Adipocyte (in vitro differentiated cells): ENCODE results near the gene PCDHA2.
"Not testable (repeated sequence)": the region's sequence is repeated elsewhere in the genome, so short reads cannot be mapped to it uniquely, and the experiment has no call there.

Experiments used
- DNase-seq: peaks from one replicate; pipeline ENCODE4 v3.0.0-alpha.2; 2015; ENCODE audit warnings: low read depth
- H3K27me3 ChIP-seq: replicated peaks from 2 replicates; pipeline ENCODE4 v1.7.0; 2013; ENCODE audit warnings: mild to moderate bottlenecking, low read length, moderate library complexity; ENCODE audit not compliant: control insufficient read depth, insufficient read depth
- H3K36me3 ChIP-seq: 2 replicates; pipeline ENCODE4 v1.7.0; 2013; ENCODE audit warnings: low read length, mild to moderate bottlenecking, moderate library complexity; ENCODE audit not compliant: control insufficient read depth, insufficient read depth, severe bottlenecking
- H3K4me1 ChIP-seq: 2 replicates; pipeline ENCODE4 v1.7.0; 2013; ENCODE audit warnings: mild to moderate bottlenecking, low read length, moderate library complexity; ENCODE audit not compliant: control insufficient read depth, insufficient read depth
- H3K4me3 ChIP-seq: 2 replicates; pipeline ENCODE4 v1.7.0; 2013; ENCODE audit warnings: mild to moderate bottlenecking, low read length, moderate library complexity
- H3K9ac ChIP-seq: 2 replicates; pipeline ENCODE4 v1.7.0; 2013; ENCODE audit warnings: mild to moderate bottlenecking, low read length, moderate library complexity
- H3K9me3 ChIP-seq: 2 replicates; pipeline ENCODE4 v1.7.0; 2013; ENCODE audit warnings: mild to moderate bottlenecking, low read length, moderate library complexity; ENCODE audit not compliant: control insufficient read depth

The PCDHA2 gene

DNA sequence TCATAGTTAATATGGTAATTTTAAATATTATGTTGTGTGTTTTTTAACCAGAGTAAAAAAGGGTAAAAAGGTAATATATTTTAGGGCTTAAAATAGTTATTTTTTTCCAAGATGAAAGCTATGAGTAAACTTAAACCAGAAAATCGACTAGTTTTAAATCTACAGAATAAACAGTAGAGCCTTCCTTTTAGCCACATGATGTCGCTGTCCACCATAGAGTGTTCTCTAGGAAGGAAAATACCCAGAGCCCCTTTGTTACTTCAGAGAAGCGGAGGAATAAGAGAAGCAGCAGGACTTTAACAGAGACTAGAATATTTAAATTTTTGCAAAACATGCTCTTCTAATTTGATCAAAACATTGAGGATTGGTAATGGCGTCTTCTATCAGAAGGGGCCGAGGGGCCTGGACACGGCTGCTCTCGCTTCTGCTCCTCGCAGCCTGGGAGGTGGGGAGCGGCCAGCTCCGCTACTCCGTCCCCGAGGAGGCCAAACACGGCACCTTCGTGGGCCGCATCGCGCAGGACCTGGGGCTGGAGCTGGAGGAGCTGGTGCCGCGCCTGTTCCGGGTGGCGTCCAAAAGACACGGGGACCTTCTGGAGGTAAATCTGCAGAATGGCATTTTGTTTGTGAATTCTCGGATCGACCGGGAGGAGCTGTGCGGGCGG, at the start of gene PCDHA2:
TSS of gene PCDHA2 (plus strand) at position 258 of the 664 bp plus-strand sequence.
- Histone ChIP-seq H3K4me1 (no peaks in the 10 kb centered on the region), H3K9ac (no peak within 1 kb of the TSS), H3K4me3 (no peak within 1 kb of the TSS), H3K36me3 (no peaks in the 10 kb centered on the region), H3K9me3 (peaks cover 60% of the 10 kb centered on the region), H3K27me3 (no peaks in the 10 kb centered on the region)
- peak; percentile 40 for DNase-seq

DNA sequence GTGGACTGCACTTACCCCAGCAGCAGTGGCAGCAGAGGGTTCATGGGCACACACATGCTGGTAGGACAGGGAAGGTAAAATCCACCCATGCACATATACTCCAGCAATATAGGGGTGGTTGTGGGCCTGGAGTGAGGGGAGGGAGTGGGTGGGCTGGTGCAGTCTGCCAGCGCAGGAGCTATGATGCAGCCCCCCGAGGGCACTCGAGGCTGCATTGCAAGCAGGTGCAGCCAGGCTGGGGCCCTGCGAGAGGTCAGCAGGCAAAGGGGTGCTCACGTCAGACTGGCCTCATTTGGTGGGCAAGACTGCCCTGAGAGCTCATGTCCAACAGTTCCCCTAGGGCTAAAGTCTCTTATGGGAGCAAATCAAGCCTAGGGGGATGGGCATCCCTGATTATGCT, 41.1 kb upstream of the PCDHA2 start:
- no peaks in the 10 kb centered on the region for H3K27me3 ChIP-seq
- no peak for DNase-seq
- no peaks in the 10 kb centered on the region for H3K36me3 ChIP-seq
- H3K4me1 ChIP-seq, result no peaks in the 10 kb centered on the region
- H3K4me3 ChIP-seq, result no peak overlapping the region
- H3K9me3 ChIP-seq, result peaks cover 71% of the 10 kb centered on the region
- H3K9ac ChIP-seq, result no peak overlapping the region

DNA sequence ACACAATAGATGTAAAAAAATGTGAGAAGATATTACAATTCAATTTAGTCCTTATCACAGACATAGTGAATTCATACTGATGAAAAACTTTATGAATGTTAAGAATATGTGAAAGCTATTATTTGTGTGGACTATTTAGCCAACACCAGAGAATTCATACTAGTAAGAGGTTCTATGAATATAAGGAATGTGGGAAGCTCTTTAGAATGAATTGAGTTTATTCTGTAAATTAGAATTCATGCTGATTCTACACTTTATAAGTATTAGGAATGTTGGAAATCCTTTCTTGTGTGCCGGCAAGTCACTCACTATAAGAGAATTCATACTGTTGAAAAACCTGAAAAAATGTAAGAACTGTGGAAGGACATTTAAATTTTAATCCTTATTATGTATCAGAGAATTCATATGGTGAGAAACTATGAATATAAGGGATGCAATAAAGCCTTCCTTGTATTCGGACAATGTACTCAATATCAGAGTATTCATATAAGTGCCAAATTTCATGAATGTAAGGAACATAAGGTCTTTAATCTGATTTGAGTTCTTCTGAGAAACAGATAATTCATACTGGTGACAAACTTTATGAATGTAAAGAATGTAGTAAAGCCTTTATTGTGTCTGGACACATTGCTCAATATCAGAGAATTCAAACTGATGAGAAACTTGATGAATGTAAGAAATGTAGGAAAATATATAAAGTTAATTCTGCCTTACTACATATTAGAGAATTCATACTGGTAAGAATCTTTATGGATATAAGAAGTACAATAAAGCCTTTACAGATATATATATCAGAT, 30.3 kb upstream of the PCDHA2 start:
- DNase-seq, result no peak
- Histone ChIP-seq H3K36me3 (no peaks in the 10 kb centered on the region), H3K9me3 (peaks cover 83% of the 10 kb centered on the region)

DNA sequence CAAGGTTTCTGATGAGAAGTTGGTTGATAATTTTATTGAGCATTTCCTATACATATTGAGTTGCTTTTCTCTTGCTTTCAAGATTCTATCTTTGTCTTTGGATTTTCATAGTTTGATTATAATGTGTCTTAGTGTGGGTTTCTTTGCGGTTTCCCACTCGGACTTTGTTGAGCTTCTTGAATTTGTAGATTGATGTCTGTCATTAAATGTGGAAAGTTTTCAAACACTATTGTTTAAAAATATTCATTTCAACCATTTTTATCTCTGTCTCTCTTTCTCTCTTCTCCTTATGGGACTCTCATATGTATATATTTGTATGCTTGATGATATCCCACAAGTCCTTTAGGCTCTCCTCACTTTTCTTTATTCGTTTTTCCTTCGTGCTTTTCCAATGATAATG, 27.2 kb upstream of the PCDHA2 start:
- Histone ChIP-seq H3K4me1 (no peaks in the 10 kb centered on the region), H3K4me3 (peak overlapping the region; percentile 52), H3K9ac (no peak overlapping the region), H3K36me3 (no peaks in the 10 kb centered on the region), H3K9me3 (peaks cover 98% of the 10 kb centered on the region), H3K27me3 (no peaks in the 10 kb centered on the region)
- DNase-seq, result no peak

More for the DNA sequence above, 30.3 kb upstream of the PCDHA2 start:
- H3K4me3 ChIP-seq, result peak overlapping the region; percentile 15
- no peak overlapping the region for H3K9ac ChIP-seq
- H3K4me1 ChIP-seq, result no peaks in the 10 kb centered on the region
- no peaks in the 10 kb centered on the region for H3K27me3 ChIP-seq

DNA sequence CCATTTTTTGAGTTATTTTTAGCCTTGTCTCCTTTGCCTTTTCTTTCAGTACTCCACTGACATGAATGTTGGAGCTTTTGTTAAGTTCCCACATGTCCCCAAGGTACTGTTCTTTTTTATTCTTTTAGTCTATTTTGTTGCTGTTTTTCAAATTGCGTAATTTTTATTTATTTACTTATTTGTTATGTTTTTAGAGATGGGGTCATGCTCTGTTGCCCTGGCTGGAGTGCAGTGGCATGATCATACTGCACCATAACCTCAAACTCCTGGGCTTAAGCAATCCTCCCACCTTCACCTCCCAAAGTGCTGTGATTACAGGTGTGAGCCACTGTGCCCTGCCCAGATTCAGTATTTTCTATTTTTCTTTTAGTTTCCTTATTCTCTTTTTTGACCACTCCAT, 14.1 kb upstream of the PCDHA2 start:
- no peak overlapping the region for H3K9ac ChIP-seq
- no peaks in the 10 kb centered on the region for H3K4me1 ChIP-seq

DNA sequence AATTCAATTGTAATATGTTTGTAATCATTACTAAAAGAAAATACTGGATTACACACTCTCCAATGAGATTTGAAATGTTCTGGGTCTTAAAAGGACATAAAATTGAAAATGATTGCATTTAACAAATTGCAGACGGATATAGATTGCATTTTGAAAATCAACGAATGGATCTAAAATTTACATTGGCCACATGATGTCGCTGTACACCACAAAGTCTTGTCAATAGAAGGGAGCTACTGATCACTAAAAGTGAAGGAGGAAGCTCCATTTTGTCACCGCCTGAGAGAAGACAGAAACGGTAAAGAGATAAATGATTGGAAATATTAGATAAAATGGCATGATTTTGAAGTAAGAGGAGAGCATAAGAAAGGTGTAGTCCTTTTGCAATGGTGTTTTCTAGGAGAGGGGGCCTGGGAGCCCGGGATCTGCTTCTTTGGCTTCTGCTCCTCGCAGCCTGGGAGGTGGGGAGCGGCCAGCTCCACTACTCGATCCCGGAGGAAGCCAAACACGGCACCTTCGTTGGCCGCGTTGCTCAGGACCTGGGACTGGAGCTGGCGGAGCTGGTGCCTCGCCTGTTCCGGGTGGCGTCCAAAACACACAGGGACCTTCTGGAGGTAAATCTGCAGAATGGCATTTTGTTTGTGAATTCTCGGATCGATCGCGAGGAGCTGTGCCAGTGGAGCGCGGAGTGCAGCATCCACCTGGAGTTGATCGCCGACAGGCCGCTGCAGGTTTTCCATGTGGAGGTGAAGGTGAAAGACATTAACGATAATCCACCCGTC, 8.6 kb upstream of the PCDHA2 start, which contains the start of gene PCDHA1:
TSS of gene PCDHA1 (plus strand) at position 236 of the 782 bp plus-strand sequence.
- H3K4me1 ChIP-seq, result no peaks in the 10 kb centered on the region
- no peak within 1 kb of the TSS for H3K4me3 ChIP-seq
- H3K36me3 ChIP-seq, result no peaks in the 10 kb centered on the region
- peaks cover 77% of the 10 kb centered on the region for H3K9me3 ChIP-seq
- DNase-seq, result no peak
- no peak within 1 kb of the TSS for H3K9ac ChIP-seq
- H3K27me3 ChIP-seq, result no peaks in the 10 kb centered on the region

More for the DNA sequence above, 14.1 kb upstream of the PCDHA2 start:
- no peak for DNase-seq
- Histone ChIP-seq H3K9me3 (peaks cover 68% of the 10 kb centered on the region), H3K36me3 (no peaks in the 10 kb centered on the region), H3K4me3 (no peak overlapping the region), H3K27me3 (no peaks in the 10 kb centered on the region)

DNA sequence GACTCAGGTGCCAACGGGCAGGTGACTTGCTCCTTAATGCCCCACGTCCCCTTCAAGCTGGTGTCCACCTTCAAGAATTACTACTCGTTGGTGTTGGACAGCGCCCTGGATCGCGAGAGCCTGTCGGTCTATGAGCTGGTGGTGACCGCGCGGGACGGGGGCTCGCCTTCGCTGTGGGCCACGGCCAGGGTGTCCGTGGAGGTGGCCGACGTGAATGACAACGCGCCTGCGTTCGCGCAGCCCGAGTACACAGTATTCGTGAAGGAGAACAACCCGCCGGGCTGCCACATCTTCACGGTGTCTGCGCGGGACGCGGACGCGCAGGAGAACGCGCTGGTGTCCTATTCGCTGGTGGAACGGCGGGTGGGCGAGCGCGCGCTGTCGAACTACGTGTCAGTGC, 7.2 kb upstream of the PCDHA2 start:
- not testable (repeated sequence) for H3K36me3 ChIP-seq, H3K9ac ChIP-seq, H3K4me1 ChIP-seq, H3K4me3 ChIP-seq, H3K27me3 ChIP-seq, DNase-seq
- peaks cover 77% of the 10 kb centered on the region for H3K9me3 ChIP-seq

DNA sequence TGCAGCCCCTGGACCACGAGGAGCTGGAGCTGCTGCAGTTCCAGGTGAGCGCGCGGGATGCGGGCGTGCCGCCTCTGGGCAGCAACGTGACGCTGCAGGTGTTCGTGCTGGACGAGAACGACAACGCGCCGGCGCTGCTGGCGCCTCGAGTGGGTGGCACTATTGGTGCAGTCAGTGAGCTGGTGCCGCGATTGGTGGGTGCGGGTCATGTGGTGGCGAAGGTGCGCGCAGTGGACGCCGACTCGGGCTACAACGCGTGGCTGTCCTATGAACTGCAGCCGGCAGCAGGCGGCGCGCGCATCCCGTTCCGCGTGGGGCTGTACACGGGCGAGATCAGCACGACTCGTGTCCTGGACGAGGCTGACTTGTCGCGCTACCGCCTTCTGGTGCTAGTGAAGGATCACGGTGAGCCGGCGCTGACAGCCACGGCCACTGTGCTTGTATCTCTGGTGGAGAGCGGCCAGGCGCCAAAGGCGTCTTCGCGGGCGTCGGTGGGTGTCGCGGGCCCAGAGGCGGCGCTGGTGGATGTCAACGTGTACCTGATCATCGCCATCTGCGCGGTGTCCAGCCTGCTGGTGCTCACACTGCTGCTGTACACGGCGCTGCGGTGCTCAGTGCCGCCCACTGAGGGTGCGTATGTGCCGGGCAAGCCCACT, 6.7 kb upstream of the PCDHA2 start:
- not testable (repeated sequence) for H3K4me3 ChIP-seq
- peaks cover 83% of the 10 kb centered on the region for H3K9me3 ChIP-seq

DNA sequence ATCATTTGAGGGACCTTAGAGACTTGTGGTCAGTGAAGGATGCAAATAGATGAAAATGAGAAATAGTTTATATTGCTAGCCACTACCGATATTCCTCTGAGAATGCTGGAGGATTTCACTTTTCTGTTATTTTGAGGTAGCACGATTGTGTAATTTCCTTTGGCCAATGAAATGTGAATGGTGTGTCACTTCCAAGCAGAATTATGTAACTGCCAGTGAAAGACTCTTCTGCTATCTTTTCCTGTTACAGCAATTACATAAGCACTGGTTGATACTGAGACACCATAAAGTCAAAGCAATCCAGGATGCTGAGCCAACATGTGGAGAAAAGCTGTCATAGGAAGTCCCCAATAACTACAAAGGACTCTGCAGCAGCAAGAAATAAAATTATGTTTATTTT, 3.6 kb upstream of the PCDHA2 start:
- no peaks in the 10 kb centered on the region for H3K27me3 ChIP-seq
- no peak overlapping the region for H3K4me3 ChIP-seq
- no peaks in the 10 kb centered on the region for H3K36me3 ChIP-seq
- H3K9ac ChIP-seq, result no peak overlapping the region
- no peak for DNase-seq
- H3K9me3 ChIP-seq, result peaks cover 89% of the 10 kb centered on the region
- H3K4me1 ChIP-seq, result no peaks in the 10 kb centered on the region

More for the DNA sequence above, 6.7 kb upstream of the PCDHA2 start:
- H3K9ac ChIP-seq, H3K4me1 ChIP-seq, H3K36me3 ChIP-seq, H3K27me3 ChIP-seq, DNase-seq: not testable (repeated sequence)

DNA sequence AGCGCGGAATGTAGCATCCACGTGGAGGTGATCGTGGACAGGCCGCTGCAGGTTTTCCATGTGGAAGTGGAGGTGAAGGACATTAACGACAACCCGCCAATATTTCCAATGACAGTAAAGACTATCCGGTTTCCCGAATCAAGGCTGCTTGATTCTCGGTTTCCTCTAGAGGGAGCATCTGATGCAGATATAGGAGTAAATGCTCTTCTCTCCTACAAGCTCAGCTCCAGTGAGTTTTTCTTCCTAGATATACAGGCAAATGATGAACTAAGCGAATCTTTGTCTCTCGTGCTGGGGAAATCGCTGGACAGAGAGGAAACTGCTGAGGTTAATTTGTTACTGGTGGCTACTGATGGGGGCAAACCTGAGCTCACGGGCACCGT, 598 bp downstream of the PCDHA2 start:
- no peak overlapping the region for H3K4me3 ChIP-seq
- no peaks in the 10 kb centered on the region for H3K4me1 ChIP-seq
- H3K9ac ChIP-seq, result no peak overlapping the region
- no peaks in the 10 kb centered on the region for H3K27me3 ChIP-seq
- peak; percentile 27 for DNase-seq
- peaks cover 54% of the 10 kb centered on the region for H3K9me3 ChIP-seq
- H3K36me3 ChIP-seq, result no peaks in the 10 kb centered on the region
